ENCODE results near the gene TRPC4.
"Not testable (repeated sequence)": the region's sequence is repeated elsewhere in the genome, so short reads cannot be mapped to it uniquely, and the experiment has no call there.

TRPC4 gene

GRCh38 chr13:37596805-37597204 lies 272.8 kb downstream of the TRPC4 start:
- DNase-seq: no peak

- no peak for DNase-seq
Observed at GRCh38 chr13:37595162-37595561, 274.4 kb downstream of the TRPC4 start.

GRCh38 chr13:37594550-37594949 lies 275.0 kb downstream of the TRPC4 start:
- DNase-seq: no peak

GRCh38 chr13:37589381-37589780 lies 280.2 kb downstream of the TRPC4 start:
- not testable (repeated sequence) for DNase-seq

- DNase-seq: no peak
Observed at GRCh38 chr13:37587236-37587635, 282.3 kb downstream of the TRPC4 start.
